HG03095 (cell line): ENCODE results near the gene EFHD1.
"Not testable (repeated sequence)": the region's sequence is repeated elsewhere in the genome, so short reads cannot be mapped to it uniquely, and the experiment has no call there.

ENCODE experiments used
- ATAC-seq: cut with Tn5 transposase; IDR thresholded peaks from one replicate; pipeline ENCODE4 v1.9.1; 2021; ENCODE audit warnings: moderate library complexity; ENCODE audit not compliant: unreplicated experiment

The EFHD1 gene

DNA sequence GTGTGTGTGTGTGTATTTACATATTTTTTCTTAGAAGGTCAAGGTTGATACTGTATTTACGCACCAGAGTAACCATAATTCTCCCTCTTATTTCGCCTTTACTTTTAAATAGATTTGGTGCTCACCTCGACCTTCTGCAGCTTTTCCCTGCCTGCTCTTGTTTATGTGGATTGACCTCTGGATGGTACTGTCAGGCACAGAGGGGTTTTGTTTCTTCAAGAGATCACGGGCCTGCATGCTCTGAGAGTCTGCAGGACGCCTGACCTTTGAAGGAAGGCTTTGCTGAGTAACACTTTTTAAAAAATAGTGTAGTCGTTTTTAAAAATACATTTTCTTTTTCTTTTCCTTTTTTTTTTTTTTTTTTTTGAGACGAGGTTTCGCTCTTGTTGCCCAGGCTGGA, 18.1 kb upstream of the EFHD1 start:
- no peak for ATAC-seq

DNA sequence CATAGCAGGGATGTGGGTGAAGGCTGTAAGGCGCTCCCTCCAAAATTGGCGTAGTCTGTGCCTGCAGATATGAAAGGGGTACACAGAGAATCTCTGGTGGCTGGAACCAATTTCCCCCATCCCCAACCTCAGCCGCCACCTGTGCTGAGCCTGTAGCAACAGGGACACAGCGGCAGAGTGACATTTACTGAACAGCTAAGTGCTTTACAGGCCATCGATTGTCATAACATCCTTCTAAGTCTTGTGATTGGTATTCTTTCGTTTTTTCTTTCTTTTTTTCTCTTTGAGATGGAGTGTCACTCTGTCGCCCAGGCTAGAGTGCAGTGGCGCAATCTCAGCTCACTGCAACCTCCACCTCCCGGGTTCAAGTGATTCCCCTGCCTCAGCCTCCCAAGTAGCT, 12.2 kb upstream of the EFHD1 start:
- ATAC-seq = no peak

DNA sequence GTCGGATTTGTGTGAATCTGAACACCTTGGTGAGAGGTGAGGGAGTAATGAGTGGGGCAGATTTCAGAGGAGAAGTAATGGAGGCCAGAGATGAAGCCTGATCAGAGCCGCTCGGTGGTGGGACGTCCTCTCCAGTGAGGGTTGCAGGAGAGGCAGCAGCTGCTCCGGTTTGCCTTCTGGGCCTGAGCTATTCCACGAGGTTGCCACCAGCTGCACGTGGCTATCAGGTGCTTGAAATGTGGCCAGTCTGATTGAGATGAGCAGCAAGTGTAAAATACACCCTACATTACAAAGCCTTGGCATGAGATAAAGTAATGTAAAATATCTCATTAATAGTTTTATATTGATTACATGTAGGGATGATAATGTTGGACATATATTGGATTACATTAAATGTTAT, 10.8 kb upstream of the EFHD1 start:
- no peak for ATAC-seq

DNA sequence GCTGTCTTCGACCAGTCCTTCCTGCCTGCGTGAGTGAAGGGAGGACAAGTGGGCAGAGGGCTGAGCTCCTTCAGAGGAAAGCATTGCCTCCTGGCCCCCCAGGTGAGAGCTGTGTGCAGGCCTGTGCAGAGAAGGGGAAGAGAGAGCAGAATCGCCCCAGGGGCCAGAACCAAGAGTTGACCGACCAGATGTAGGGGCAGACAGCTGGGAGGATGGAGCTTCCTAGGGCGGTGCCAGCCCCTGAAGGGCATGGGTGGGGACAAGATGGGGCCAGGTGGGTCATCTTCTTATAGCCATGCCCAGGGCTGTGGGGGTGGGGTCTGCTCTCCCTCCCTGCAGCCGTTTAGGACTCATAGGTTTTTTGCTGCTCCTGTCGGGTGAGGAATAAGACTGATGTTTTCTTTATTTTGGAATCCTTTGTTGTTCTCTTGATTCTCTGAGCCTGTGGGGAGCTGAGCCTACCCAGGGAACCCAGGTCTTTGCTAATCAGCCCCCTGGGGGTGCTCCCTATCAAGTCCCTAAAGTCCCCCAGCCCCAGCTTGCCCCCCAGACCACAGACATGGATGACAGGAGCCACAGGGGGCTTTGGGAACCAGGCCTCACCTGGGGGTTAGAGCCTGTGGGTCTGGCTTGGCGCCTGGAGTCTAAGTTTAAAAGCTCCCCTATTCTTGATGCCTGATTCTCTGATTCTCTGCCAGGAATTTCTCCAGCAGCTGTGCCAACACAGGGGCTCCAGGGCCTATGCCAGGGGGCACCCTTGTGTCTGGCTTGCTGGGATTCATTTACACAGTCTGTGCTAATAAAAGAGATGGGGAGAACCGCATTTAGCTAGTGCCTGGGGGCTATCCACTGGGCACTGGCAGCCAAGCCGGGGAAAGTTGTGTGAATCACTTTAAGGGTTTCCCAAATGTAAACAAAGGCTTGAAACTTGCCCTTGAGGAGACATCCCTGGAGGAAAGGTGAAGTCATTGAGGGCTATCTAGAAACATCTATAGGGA, 9.3 kb upstream of the EFHD1 start:
- ATAC-seq = no peak

DNA sequence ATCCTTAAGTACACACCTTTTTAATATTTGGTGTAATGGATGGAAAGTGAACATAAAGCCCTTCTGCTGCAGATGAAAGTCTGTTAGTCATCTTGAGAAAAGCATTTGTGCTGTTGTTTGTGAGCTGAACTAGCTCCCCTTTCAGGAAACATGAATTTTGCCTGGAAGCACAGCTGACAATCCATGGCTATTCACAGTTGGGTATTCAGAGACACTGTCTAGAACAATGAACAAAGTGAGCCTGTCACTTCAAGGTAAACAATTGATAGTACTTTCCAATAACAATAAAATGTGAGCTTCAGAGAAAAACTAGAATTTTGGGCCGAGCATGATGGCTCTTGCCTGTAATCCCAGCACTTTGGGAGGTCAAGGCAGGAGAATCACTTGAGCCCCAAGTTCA, 6.8 kb upstream of the EFHD1 start:
- no peak for ATAC-seq

DNA sequence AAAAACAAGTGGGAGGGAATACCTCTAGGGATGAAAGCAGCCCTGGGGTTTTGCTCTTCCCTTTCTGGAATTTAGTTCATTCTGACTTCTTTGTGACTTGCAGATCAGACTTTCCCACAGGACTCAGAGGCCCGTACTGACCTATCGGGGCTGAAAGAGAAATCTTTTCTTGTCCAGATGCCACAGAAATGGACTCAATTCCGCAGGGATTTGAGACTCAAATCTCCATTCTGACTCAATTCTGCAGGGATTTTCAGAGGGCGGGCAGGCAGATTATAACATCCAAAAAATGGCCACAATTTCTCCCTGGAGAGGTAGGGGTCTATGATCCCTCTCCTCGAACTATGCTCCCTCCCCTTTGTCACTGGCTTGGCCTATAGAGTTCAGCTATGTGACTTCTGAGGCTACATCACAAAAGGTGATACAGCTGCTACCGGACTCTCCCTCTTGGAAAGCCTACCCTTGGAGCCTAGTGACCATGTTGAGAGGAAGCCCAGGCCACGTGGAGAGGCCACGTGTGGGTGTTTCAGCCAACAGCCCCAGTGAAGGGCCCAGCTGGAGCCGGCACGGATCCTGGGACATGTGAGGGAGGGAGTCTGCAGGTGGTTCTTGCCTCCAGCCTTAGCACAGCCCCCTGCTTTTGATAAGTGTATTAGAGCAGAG, 4.8 kb upstream of the EFHD1 start:
- no peak for ATAC-seq

DNA sequence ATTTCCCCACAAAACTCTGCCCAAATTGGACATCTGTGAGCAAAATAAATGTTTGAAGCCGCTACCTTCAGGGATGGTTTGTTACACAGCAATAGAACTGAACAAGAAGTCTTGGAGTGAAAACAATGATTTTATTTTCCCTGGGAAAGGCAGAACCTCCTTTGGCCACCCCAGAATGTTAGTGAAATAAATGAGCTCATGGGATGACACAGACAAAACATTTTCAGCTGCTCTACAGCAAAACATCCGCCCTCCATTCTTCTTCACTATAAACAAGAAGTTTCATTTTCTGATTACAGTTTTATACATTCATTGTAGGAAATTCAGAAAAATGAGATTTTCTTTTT, 4.3 kb upstream of the EFHD1 start:
- ATAC-seq = no peak

DNA sequence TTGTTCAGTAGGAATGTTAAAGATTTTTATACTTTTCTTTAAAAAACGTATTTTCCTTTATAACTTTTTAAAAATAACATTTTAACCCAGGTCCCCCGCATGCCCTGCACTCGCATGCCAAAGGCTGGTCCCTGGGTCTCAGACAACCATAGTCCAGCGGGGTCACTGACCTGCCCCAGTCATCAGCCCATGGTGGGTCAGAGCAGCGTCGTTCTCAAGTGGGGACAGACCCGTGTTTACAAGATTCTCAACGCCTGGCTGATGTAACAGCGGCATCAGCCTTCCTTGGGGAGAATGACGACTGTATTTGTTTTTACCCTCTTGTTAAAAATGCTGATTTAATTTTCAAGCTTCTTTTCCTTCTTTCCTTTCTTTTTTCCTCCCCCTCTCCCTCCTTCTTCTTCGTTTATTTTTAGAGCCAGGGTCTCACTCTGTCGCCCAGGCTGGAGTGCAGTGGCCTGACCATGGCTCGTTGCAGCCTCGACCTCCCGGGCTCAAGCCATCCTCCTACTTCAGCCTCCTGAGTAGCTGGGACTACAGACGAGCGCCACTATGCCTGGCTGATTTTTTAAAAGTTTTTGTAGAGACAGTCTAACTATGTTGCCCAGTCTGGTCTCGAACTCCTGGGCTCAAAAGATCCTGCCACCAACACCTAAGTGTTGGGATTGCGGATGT, 1.0 kb upstream of the EFHD1 start:
- ATAC-seq = no peak

DNA sequence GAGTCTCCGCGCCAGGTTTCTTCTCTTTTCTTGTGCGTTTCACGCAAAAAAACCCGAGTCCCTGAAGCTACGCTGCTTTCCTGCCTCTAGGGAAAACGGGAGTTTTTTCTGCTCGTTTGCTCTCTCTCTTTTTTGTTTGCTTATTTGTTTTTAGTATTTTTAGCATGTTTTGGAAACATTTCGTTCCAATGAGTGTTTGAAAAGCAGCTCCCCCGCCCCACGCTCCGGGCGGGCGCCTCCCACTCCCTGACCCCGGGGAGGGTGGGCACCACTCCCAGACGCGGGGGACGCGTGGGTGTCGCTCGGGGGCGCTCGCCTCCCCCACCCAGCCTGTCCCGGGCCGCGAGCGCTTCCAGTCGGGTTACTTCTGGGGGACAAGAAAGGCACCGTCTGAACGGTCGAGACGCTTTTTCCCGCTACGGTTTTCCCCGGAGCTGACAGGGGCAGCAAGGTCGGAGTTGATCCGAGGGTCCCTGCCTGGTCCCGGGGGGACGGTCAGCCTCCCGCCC, 446 bp upstream of the EFHD1 start:
- no peak for ATAC-seq

DNA sequence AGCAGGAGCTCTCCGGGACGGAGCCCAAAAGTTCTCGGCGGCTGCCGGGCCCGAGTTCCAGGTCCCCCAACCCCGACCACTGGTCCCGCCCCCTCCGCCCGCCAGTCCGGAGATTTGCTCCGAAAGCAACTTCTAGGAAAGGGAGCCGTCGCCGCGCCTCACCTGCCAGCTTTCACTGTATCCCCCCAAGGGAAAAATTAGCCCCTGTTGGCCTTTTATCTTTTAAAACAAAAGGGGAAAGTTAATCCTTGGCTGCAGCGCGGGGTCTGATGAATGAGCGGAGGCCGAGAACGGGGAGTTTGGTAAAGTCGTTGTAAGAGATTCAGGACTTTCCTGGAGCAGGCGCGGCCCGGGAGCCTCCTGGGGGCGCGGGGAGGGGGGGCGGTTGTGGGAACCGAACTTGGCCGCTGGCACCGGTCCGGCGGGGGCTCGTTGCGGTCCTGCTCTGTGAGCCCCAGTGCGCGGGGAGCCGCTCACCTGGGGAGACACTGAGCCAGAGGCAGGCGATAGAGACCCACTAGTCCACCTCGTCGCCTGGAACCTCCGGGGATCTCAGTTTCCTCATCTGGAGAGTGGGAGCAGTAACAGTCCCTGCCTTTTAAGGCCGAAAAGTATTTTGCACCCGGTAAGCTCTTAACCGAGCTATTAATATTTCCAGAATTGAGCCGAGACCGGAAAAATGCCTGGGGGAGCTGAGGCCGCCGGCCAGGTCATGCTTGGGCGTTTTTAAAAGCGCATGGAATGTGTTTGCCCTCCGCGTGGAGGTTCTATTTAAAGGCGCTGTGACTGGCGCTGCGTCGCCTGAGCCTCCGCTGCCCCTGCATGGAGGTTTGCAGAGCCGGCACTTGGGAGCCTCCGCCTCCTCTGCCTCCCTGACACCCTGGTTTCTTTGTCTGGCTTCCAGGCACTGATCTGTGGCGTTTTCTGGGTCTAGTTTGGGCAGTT, 1.1 kb downstream of the EFHD1 start:
- ATAC-seq = no peak

DNA sequence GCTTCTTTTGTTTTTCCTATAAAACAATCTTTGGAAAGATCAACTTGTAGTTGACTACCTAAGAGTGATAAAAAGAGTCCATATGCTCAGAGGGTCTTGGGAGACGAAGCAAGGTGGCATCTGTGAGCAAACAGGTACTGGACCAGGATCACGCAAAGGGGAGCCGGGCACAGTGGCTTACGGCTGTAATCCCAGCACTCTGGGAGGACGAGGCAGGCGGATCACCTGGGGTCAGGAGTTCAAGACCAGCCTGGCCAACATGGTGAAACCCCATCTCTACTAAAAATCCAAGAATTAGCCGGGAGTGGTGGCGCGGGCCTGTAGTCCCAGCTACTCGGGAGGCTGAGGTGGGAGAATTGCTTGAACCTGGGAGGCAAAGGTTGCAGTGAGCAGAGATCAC, 2.0 kb downstream of the EFHD1 start:
- ATAC-seq = not testable (repeated sequence)

DNA sequence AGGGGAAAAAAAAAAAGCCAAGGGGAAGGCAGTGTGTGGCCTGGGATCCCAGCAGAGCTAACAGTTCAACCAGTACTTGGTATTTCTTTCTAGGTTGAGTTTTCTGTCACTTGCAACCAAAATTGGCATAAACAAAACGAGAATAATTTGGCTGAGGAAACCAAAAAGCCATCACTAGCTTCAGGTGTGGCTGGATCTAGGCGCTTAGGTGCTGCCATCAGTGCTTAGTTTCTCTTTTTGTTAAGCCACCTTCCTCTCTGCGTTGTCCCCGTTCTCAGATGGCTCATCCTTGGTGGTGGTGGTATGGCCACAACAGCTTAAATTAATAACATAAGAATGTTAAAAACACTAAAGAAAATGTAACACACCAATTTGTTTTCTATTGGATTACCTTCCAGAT, 2.4 kb downstream of the EFHD1 start:
- ATAC-seq = no peak

DNA sequence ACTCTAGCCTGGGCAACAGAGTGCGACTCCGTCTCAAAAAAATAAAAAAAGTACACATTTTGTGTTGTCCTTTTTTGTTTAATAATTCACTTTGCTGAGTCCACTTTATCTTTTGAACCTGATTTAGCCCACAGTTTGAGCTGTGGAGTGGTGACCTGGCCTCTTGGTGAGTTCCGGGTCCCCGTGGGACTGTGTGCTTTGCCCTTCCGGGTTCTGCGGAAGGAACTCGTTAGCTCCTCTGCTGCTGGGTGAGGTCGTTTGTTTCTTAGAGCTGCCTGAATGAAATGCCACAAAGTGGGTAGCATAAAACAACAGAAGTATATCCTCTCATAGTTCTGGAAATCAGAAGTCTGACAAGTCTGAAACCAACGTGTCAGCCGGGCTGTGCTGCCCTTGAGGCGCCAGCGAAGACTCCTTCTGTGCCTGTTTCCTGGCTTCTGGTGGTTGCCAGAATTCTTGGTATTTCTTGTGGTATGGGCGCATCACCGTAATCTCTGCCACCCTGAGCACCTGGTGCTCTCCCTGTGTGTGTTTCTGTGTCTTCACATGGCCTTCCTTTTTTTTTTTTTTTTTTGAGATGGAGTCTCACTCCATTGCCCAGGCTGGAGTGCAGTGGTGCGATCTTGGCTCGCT, 3.5 kb downstream of the EFHD1 start:
- no peak for ATAC-seq

DNA sequence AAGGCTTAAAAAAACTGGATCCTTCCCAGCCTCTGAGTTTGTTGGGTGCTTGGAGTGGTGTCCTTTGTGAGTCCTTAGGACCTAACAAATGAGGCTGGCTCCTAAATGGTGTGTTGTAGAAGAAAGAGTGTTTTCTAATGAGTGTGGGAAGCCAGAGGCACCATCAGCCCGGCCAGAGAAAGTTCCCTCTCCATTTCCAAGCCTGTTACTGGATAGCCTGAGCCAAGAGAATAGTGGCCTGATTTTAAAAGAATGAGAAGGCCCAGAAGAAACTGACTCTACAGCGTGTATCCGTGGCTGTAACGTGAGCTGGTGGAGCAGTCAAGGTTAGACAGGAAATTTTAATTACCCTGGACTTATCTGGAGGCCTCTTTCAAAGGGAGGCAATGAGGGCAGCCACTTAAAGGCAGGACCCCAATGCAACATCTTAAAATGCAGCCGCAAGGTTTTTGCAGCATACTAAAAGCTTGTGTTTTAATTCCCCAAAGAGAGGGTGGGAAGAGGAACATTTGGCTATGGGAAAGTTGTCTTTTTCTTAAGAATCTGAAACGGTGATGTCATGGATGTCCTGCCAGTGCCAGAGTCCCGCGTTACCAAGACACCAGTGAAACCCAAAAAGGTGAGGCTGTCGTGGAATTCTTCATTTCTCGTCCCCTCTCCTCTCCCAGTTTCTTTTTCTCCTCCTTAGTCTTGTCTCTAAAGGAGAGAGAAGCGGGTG, 4.6 kb downstream of the EFHD1 start:
- ATAC-seq = no peak

DNA sequence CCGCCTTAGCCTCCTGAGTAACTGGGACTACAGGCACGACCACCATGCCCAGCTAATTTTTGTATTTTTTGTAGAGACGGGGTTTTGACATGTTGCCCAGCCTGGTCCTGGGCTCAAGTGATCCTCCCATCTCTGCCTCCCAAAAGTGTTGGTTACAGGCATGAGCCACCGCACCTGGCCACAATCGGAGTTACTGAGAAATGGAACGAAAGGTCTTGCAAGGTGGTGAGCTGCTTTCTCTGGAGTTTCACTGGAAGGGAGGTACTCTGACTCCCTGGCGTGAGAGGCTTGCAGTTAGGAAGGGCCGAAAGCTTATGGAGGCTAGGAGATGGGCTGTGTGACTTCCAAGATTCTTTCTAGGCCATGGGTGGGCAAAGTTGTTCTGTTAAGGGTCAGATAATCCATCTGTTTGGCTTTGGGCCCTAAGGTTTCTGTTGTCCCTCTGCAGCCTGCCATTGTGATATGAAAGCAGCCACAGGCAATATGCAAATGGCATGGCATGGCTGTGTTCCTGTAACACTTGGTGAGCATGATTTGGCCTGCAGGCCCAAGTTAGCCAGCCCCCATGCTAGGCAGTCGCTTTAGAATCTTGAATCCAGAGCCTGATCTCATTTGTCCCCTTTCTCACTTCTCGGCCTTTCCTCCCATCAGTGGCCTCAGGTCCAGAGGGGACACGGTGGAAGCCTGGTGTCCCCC, 7.9 kb downstream of the EFHD1 start:
- ATAC-seq = no peak

DNA sequence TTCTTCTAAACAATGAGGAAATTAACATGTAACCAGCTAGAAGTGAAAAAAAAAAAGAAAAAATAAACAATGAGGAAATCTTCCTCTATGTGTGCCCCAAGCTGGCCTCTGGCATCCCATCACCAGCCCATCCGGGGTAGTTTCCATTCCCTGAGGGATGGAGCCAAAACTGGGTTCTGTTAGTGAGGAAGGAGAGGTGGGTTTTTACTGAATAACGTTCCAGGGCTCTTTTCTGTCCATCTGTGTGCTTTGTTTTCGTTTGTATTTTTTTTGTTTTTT, 9.7 kb downstream of the EFHD1 start:
- no peak for ATAC-seq

DNA sequence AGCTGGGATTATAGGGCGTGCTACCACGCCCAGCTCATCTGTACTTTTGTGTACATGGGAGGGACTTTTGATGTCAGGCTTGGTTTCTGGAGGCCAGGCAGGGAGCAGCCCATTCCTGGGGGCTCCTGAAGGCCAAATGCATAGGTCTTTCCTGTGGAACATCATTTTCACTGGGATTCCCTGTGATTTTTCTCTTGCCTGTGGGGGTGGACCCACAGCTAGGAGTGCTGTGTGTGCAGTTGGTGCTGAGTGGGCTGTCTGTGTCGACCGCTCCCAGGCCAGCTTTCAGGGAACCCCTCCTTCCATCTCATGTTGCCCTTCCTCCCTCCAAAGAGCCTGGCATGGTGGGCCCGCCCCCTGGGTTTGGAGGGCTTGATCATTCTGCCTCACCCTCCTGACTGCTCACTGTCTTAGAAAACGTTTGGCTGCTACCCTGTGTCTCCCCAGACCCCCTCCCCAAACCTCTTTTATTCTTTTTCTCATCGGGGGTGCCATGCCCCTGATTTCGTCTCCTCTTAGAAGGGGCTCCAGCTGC, 10.5 kb downstream of the EFHD1 start:
- ATAC-seq = no peak

DNA sequence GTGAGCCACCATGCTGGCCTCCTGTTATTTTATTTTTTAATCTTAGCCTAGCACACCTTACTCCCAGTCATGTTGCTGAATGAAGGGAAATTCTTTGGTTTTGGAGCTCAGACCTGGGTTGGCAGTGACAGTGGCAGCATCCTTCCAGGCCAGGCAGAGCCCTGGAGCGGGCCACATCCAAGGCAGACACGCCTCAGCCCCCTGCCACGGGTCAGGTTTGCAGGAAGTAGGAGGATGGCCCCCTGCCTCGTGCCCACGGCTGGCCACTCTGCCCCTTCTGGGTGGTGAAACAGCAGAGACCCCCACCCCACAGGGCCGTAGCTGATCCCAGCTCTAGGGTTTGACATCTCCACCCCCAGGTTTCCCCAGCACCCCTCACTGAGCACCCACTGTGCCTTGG, 11.7 kb downstream of the EFHD1 start:
- no peak for ATAC-seq

DNA sequence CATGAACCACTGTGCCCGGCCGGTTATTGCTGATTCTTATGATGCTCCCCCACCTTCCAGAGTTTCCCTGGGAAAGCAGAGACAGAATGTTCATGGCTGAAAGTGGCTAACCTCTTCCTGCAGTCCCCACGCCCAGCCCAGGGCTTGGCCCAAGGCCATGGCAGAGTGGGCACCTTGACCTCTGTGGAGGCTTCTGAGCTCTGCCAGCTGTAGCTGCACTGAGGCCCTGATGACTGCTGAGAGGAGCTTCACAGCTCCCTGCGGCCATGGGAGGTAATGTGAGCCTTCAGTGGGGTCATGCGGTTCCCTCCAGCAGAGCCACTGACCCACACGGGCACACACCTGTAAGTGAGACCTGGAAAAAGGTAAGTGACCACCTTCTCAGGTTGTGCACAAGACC, 13.3 kb downstream of the EFHD1 start:
- no peak for ATAC-seq
